Naive thymus-derived CD8-positive, alpha-beta T cell (primary cell): Measurements from ENCODE around the gene ABCC1. TPM values are rescaled to one million over a fixed set of nuclear protein-coding genes. Genes with fewer than 3 reads are reported as not detected.

ENCODE experiments used
- ATAC-seq, 2 donors: fragments of 150-1000 bp; cut with Tn5 transposase in 1 of 2; sonication (Bioruptor Pico), chemical (Tn5 transposase) in 1 of 2; 1 replicate in 1 of 2; 2 replicates in 1 of 2; pipeline ENCODE4 v1.10.0; 2021; ENCODE audit warnings: mild to moderate bottlenecking in 2 of 2, moderate library complexity in 2 of 2
- POLR2A ChIA-PET: fragments of 350-600 bp; sonication (Branson Sonifier 250); formaldehyde crosslinking; loops from one replicate; lab custom pipeline; 2021; ENCODE audit warnings: antibody characterized with exemption; lab: Charles Lee
- DNase-seq, 10 donors: peaks; one replicate each; pipeline versions ENCODE4 v3.0.0 to v3.0.0-alpha.2; 2020 to 2022
- H3K27ac Mint-ChIP-seq, 10 donors: one replicate each; pipeline ENCODE4 v1.8.0; 2020 to 2022; ENCODE audit warnings: mild to moderate bottlenecking in 10 of 10, mixed read lengths in 10 of 10, moderate library complexity in 4 of 10, inconsistent platforms in 1 of 10
- H3K27me3 Mint-ChIP-seq, 5 donors: one replicate each; pipeline ENCODE4 v1.8.0; 2021 to 2022; ENCODE audit warnings: mixed read lengths in 5 of 5
- H3K36me3 Mint-ChIP-seq, 3 donors: one replicate each; pipeline ENCODE4 v1.8.0; 2020 to 2022; ENCODE audit warnings: mixed read lengths in 3 of 3, mild to moderate bottlenecking in 2 of 3, inconsistent platforms in 1 of 3
- H3K4me1 Mint-ChIP-seq, 4 donors: one replicate each; pipeline ENCODE4 v1.8.0; 2021 to 2022; ENCODE audit warnings: mixed read lengths in 4 of 4
- H3K4me3 Mint-ChIP-seq, 10 donors: one replicate each; pipeline ENCODE4 v1.8.0; 2020 to 2022; ENCODE audit warnings: mild to moderate bottlenecking in 10 of 10, mixed read lengths in 10 of 10, moderate library complexity in 6 of 10, inconsistent platforms in 1 of 10
- H3K9me3 Mint-ChIP-seq, 9 donors: one replicate each; pipeline ENCODE4 v1.8.0; 2020 to 2022; ENCODE audit warnings: mixed read lengths in 9 of 9, mild to moderate bottlenecking in 3 of 9, inconsistent platforms in 1 of 9, moderate library complexity in 1 of 9
- polyA plus RNA-seq, 3 donors: library from polyadenylated mRNA; unstranded; fragments of 300-500 nt; fragmentation: Illumina TruSeq; gene quantifications; one replicate each; pipeline ENCODE4 v1.2.3, GENCODE V29; 2021
- total RNA-seq, 8 experiments: library from RNA in 2 of 8; stranded (reverse) in 2 of 8; gene quantifications; one replicate each; pipeline ENCODE4 v1.2.3 and lab custom pipeline; 2021 to 2026

Gene ABCC1
- total and polyA plus RNA-seq, 5 experiments from 2014 or later = 3.7 to 68.6 (median 9.0) TPM

DNA sequence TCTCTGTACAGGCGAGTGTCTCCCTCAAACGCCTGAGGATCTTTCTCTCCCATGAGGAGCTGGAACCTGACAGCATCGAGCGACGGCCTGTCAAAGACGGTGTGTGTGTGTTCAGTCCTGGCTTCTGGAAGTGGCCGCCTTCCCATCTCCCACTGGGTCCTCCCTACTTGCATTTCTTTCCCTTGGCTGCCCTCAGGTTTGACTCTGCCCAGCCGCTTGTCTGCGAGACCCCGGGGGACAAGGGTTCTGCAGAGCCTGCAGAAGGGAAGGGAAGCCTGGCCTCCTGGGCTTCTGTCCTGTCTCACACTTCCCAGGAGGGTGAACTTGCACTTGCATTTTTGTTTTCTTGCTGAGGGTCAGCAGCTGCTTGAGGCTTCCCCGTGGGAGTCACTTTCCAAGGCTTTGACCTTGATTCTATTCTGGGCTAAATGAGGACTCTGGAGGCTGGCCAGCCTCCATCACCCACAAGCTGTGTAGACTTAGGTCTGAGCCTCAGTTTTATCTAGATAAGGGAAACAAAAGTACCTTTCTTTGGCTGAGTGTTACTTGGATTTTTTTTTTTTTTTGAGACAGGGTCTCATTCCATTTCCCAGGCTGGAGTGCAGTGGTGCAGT, 122.3 kb downstream of the ABCC1 start:
- H3K4me1 Mint-ChIP-seq = peaks cover 7 to 22% (median 13%) of the 10 kb centered on the region in 4 donors
- ATAC-seq (no peak), DNase-seq (no peak)
- POLR2A ChIA-PET = no interaction called here
- no peaks in the 10 kb centered on the region for H3K9me3 Mint-ChIP-seq
- peak overlapping the region in 3 of 10 donors; percentile 10 to 65 (median 53) for H3K27ac Mint-ChIP-seq
- H3K27me3 Mint-ChIP-seq = no peaks in the 10 kb centered on the region
- peak overlapping the region in 1 of 10 donors; percentile 10 for H3K4me3 Mint-ChIP-seq
- peaks cover 0 to 75% (median 18%) of the 10 kb centered on the region in 3 donors for H3K36me3 Mint-ChIP-seq

DNA sequence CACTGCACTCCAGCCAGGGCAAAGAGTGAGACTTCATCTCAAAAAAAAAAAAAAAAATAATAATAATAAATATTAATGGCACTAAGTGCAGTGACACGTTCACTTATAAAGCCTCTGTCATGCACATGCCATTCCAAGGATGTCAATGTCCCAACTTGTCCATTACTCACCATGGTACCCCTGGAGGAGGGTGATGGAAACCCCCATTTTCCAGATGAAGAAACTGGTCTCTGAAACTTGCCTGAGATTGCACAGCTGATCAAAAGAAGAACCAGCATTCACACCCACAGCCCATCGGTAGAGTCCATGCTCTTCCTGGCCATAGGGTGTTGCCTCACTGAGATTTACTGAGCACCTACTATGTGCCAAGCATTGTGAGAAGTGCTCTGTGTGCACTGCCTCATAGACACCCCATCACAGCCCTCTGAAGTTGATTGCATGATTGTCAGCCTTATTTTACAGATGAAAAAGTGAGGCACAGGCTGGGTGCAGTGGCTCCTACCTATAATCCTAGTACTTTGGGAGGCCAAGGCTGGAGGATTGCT, 123.7 kb downstream of the ABCC1 start:
- H3K27me3 Mint-ChIP-seq = no peaks in the 10 kb centered on the region
- no peak overlapping the region for H3K4me3 Mint-ChIP-seq
- peak overlapping the region in 2 of 10 donors; percentile 47 to 84 for H3K27ac Mint-ChIP-seq
- peaks cover 7 to 22% (median 13%) of the 10 kb centered on the region in 4 donors for H3K4me1 Mint-ChIP-seq
- H3K9me3 Mint-ChIP-seq = no peaks in the 10 kb centered on the region
- H3K36me3 Mint-ChIP-seq = peaks cover 0 to 73% (median 19%) of the 10 kb centered on the region in 3 donors
- POLR2A ChIA-PET = no interaction called here
- no peak for DNase-seq
- ATAC-seq = no peak

DNA sequence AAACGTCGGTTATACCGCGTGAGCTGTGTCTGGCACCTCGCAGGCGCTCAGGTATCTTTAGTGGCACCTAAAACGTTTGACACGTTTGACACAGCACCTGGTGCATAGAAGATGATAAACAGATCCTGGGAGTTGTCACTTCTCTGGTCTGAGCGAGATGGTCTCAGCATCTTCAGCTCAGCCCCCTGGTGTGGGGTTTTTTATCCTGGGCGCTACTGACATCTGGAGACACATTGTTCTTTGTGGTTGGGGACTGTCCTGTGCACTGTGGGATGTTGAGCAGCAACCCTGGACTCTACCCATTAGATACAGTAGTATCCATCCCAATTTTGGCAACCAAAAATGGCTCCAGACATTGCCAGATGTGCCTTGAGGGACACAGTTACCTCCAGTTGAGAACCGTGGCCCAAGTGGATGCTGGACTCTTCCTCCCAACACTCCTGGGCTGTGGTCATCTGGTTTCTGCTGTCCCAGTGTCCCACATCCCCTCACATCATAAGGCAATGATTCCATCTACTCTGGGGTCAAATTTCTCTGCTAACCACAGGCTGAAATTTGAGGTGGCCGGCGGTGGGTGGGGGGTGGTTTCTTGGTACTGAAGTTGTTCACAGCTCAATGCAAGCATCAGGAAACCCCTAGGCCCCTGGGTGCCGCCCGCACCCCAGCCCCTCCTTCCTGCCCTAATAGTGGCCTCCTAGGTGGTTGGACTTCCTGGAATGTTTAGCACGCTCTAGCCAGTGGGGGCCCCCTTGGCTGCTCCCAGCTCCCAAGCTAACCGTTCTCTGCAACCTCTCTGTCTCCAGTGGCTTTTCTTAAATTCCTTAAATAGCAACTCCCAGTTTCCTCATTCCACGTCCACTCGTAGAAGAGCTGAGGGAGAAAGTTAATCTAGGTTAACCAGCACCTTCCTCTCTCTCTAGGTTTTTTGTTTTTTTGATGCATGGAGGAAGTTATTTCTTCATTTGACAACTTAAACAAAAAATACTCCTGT, 124.8 kb downstream of the ABCC1 start:
- peaks cover 0 to 77% (median 14%) of the 10 kb centered on the region in 3 donors for H3K36me3 Mint-ChIP-seq
- ATAC-seq (no peak), DNase-seq (no peak)
- H3K27ac Mint-ChIP-seq = peak overlapping the region in 9 of 10 donors; percentile 6 to 84 (median 63)
- no peaks in the 10 kb centered on the region for H3K9me3 Mint-ChIP-seq
- POLR2A ChIA-PET = no interaction called here
- H3K4me3 Mint-ChIP-seq = peak overlapping the region in 1 of 10 donors; percentile 22
- no peaks in the 10 kb centered on the region for H3K27me3 Mint-ChIP-seq
- H3K4me1 Mint-ChIP-seq = peaks cover 6 to 22% (median 13%) of the 10 kb centered on the region in 4 donors

DNA sequence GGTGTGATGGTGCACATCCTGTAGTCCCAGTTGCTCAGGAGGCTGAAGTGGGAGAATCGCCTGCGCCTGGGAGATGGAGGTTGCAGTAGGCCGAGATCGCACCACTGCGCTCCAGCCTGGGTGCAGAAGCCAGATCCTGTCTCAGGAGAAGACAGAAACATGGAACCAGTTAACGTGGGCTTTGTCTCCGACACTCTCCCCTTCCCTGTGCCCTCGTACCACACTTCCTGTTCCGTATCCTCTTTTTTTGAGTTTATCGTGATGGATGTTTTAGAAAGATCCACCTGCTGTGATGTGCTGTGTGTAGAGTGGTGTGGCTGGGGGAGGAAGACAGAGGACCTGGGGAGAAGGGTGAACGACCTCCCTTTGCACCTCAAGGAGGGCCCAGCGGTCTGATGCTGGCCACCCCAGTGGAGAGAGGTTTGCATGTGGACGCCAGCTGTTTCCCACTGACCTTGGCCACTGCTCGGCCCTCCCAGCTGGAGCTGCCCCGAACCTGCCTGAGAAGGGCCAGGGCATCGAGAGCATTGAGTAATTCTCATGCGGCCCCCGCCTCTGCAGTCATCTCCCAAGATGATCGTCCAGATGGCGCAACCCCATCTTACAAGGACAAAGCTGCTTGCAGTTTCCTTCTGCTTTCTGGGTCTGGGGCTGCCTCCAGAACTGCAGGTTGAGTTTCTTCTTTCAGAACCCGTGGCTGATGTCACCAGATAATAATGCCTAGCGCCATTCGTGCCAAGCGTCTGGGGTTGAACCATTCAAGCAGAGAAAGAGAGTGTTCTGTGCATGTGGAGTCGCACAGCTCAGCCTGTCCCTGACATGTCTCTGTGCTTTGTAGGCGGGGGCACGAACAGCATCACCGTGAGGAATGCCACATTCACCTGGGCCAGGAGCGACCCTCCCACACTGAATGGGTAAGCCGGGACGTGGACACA, 126.3 kb downstream of the ABCC1 start:
- Mint-ChIP-seq H3K36me3 (peaks cover 0 to 76% (median 21%) of the 10 kb centered on the region in 3 donors), H3K4me1 (peaks cover 6 to 22% (median 13%) of the 10 kb centered on the region in 4 donors), H3K9me3 (no peaks in the 10 kb centered on the region), H3K4me3 (no peak overlapping the region), H3K27me3 (no peaks in the 10 kb centered on the region), H3K27ac (peak overlapping the region in 5 of 10 donors; percentile 11 to 87 (median 60))
- POLR2A ChIA-PET = no interaction called here
- DNase-seq (no peak), ATAC-seq (no peak)

DNA sequence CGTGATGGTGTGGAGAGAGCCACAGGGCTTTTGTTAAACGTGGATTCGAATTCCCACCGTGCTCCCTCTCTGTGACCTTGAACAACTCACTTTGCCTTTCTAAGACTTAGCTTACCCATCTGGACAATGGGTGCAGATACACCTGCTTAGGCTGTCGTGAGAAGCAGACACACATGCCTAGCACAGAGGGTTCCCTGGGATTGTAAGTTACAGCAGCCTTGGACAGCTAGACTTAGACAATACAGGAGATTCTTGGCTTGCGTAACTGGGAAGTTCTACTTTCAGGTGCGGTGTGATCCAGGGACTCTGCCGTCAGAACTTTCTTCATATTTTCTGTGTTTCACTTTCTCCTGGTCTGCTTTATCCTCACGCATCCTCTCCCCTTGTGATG, 127.0 kb downstream of the ABCC1 start:
- POLR2A ChIA-PET = no interaction called here
- Mint-ChIP-seq H3K27me3 (no peaks in the 10 kb centered on the region), H3K4me1 (peaks cover 6 to 22% (median 13%) of the 10 kb centered on the region in 4 donors), H3K36me3 (peaks cover 0 to 82% (median 21%) of the 10 kb centered on the region in 3 donors), H3K4me3 (no peak overlapping the region), H3K9me3 (no peaks in the 10 kb centered on the region), H3K27ac (peak overlapping the region in 2 of 10 donors; percentile 47 to 69)
- ATAC-seq = no peak
- DNase-seq = no peak

DNA sequence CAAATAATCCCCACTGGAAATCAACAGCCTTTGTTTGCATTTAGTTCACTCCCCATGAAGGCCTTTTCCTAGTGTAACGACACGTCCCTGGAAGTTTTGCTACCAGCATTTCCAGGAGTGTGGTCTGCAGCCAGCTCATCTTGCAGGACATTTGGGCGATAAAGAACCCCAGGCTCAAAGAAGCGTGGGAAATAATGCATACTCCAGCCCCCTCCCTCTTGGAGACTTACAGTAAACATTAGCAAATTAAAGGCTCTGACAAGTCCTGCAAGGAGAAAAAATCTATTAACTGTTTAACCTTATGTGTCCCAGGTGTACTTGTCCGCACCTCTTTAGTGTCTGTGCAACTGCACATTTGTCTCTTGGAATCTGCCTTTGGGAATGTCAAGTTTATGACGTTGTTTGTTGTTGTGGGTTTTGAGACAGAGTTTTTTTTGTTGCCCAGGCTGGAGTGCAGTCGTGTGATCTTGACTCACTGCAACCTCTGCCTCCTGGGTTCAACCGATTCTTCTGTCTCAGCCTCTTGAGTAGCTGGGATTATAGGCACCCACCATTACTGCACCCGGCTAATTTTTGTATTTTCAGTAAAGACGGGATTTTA, 131.1 kb downstream of the ABCC1 start:
- POLR2A ChIA-PET = no interaction called here
- DNase-seq (no peak), ATAC-seq (no peak)
- Mint-ChIP-seq H3K36me3 (peaks cover 6 to 91% (median 42%) of the 10 kb centered on the region in 3 donors), H3K4me1 (peaks cover 0 to 4% (median 2%) of the 10 kb centered on the region in 4 donors), H3K9me3 (peaks cover 0 to 5% (median 0%) of the 10 kb centered on the region in 9 donors), H3K27me3 (no peaks in the 10 kb centered on the region), H3K27ac (no peak overlapping the region), H3K4me3 (no peak overlapping the region)

DNA sequence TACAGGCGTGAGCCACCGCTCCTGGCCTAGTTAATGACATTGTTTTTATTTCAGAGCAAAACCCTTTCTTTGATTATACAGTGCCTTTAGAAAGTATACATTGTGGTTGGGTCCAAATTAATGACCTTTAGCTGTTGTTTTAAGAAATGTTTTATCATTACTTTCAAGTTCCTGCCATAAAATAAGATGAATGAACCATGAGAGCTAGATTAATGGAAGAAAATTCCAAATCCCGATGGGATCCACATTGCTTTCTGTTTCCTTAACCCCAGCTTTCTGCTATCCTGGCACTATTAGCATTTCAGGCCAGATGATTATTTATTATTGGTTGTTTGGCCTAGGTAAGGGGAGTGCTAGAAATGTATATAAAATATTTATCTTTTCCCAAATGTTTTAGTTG, 131.7 kb downstream of the ABCC1 start:
- POLR2A ChIA-PET = no interaction called here
- DNase-seq = no peak
- H3K4me3 Mint-ChIP-seq = no peak overlapping the region
- H3K36me3 Mint-ChIP-seq = peaks cover 6 to 92% (median 41%) of the 10 kb centered on the region in 3 donors
- no peak overlapping the region for H3K27ac Mint-ChIP-seq
- peaks cover 0 to 5% (median 0%) of the 10 kb centered on the region in 9 donors for H3K9me3 Mint-ChIP-seq
- ATAC-seq = no peak
- H3K4me1 Mint-ChIP-seq = peaks cover 0 to 3% (median 0%) of the 10 kb centered on the region in 4 donors
- H3K27me3 Mint-ChIP-seq = no peaks in the 10 kb centered on the region

DNA sequence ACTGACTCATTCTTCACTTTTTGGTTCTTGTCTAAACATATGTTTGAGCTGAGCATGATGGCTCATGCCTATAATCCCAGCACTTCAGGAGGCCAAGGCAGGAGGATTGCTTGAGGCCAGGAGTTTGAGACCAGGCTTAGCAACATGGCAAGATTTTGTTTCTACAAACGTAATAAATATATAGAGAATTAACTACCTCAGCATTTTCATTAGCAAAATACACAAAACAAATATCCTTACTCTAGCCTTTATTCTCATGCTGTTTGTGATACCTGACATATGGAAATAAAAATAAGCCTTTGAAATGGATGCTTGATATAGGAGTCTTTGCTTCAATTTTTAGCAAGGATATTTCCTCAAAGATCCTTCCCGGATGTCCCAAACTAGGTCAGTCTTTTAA, 132.8 kb downstream of the ABCC1 start:
- no peak overlapping the region for H3K4me3 Mint-ChIP-seq
- no peak for ATAC-seq
- H3K27ac Mint-ChIP-seq = no peak overlapping the region

DNA sequence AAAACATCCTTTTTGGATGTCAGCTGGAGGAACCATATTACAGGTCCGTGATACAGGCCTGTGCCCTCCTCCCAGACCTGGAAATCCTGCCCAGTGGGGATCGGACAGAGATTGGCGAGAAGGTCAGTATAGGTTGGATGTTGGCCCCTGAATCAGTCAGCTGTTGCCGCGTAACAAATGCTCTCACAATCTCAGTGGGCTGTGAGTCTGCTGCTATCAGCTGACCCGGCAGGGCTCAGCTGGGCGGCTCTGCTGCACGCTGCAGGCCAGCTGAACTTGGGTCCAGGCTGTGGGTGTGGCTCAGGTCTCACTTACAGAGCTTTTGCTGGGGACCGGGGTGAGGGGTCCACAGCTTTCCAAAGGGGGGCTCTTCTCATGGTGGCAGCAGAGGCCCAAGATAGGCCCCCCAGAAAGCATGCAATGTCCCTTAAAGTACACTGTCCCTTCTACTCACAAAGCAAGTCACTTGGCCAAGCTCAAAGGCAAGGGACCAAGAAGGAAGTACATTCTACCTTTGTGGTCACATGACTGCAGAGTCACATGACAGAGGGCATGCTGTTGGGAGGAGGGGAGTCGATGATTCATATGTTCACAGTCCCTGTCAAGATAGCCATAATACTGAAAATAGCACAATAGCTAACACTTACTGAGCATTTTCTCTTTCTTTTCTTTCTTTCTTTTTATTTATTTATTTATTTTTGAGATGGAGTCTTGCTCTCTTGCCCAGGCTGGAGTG, 134.2 kb downstream of the ABCC1 start:
- peak overlapping the region in 1 of 10 donors; percentile 1 for H3K27ac Mint-ChIP-seq
- ATAC-seq = no peak
- no peaks in the 10 kb centered on the region for H3K27me3 Mint-ChIP-seq
- peaks cover 6 to 95% (median 37%) of the 10 kb centered on the region in 3 donors for H3K36me3 Mint-ChIP-seq
- H3K9me3 Mint-ChIP-seq = peaks cover 0 to 5% (median 0%) of the 10 kb centered on the region in 9 donors
- POLR2A ChIA-PET = no interaction called here
- no peak overlapping the region for H3K4me3 Mint-ChIP-seq
- H3K4me1 Mint-ChIP-seq = peaks cover 0 to 1% (median 0%) of the 10 kb centered on the region in 4 donors
- DNase-seq = peak in 1 of 10 donors; percentile 20

More for the DNA sequence above, 132.8 kb downstream of the ABCC1 start:
- no peak for DNase-seq
- H3K9me3 Mint-ChIP-seq = peaks cover 0 to 5% (median 0%) of the 10 kb centered on the region in 9 donors
- H3K36me3 Mint-ChIP-seq = peaks cover 6 to 95% (median 35%) of the 10 kb centered on the region in 3 donors
- POLR2A ChIA-PET = no interaction called here
- H3K27me3 Mint-ChIP-seq = no peaks in the 10 kb centered on the region
- H3K4me1 Mint-ChIP-seq = peaks cover 0 to 1% (median 0%) of the 10 kb centered on the region in 4 donors

DNA sequence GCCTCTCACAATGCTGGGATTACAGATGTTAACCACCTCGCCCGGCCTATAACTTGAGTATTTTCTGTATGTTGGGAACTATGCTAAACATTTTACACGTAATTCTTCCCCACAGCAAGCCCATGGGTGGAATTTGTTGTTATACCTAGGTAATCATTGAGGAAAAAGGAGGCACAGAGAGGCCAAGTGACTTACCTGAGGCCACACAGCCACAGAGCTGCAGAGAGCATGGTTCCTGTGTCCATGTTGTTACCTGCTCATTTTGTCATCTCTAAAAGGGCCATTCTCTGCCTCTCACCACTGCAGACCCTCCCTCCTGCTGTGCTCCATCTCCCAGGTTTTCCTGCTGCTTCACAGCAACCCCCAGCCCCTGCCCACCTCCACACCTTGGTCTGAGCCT, 135.5 kb downstream of the ABCC1 start:
- POLR2A ChIA-PET = no interaction called here

More for the DNA sequence above, 135.5 kb downstream of the ABCC1 start:
- H3K4me1 Mint-ChIP-seq = peaks cover 0 to 1% (median 0%) of the 10 kb centered on the region in 4 donors
- H3K27me3 Mint-ChIP-seq = no peaks in the 10 kb centered on the region
- H3K36me3 Mint-ChIP-seq = peaks cover 6 to 97% (median 45%) of the 10 kb centered on the region in 3 donors
- peak overlapping the region in 2 of 10 donors; percentile 11 to 12 for H3K27ac Mint-ChIP-seq
- peaks cover 0 to 5% (median 0%) of the 10 kb centered on the region in 9 donors for H3K9me3 Mint-ChIP-seq
- no peak for ATAC-seq
- no peak overlapping the region for H3K4me3 Mint-ChIP-seq
- DNase-seq = no peak
